Measurements from ENCODE around the gene SLC39A12.

DNA sequence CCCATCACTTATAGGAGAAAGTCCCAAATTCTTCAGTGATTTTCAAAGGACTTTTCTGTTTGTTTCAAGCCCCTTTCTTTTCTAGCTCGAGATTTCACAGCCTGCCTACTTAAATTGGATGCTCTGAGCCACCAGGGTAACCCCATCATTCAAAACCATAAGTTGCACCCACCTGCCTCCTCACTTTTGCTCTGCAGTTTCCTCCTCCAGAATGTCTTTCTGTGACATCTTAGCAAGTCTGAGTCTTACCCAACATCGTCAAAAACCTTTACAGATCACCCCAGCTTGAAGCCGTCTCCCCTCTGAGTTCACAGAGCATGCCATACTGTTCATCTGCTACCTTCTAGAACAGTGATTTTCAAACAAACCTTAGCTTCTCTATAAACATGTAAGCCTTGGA, 124.2 kb downstream of the SLC39A12 start:
- no peak for TF ChIP-seq CTCF (IDR thresholded peaks at IDR 0.05)
- TF ChIP-seq POLR2A (IDR thresholded peaks at IDR 0.05): no peak
- TF ChIP-seq EP300 (IDR thresholded peaks at IDR 0.05): no peak

Measured in stomach (tissue), 4 donors.